Stimulated activated naive CD8-positive, alpha-beta T cell treated with anti-CD3 and anti-CD28 coated beads, Interleukin-15, Interleukin-2, amounts not matched to agents 100 ng/mL and 50 ng/mL, for 24 hours (primary cell): ENCODE measurements around the gene COG7.
"Not testable (repeated sequence)": the region's sequence is repeated elsewhere in the genome, so short reads cannot be mapped to it uniquely, and the experiment has no call there.

ENCODE experiments used
- H3K27ac Mint-ChIP-seq: one replicate; pipeline ENCODE4 v1.8.0; 2021; ENCODE audit warnings: mild to moderate bottlenecking, mixed read lengths
- H3K27me3 Mint-ChIP-seq: one replicate; pipeline ENCODE4 v1.8.0; 2021; ENCODE audit warnings: mixed read lengths
- H3K36me3 Mint-ChIP-seq: one replicate; pipeline ENCODE4 v1.8.0; 2021; ENCODE audit warnings: low read depth, mixed read lengths
- H3K4me1 Mint-ChIP-seq: one replicate; pipeline ENCODE4 v1.8.0; 2021; ENCODE audit warnings: low read depth, mixed read lengths
- H3K4me3 Mint-ChIP-seq: one replicate; pipeline ENCODE4 v1.8.0; 2021; ENCODE audit warnings: mild to moderate bottlenecking, mixed read lengths
- H3K9me3 Mint-ChIP-seq: one replicate; pipeline ENCODE4 v1.8.0; 2021; ENCODE audit warnings: mixed read lengths

COG7 gene

DNA sequence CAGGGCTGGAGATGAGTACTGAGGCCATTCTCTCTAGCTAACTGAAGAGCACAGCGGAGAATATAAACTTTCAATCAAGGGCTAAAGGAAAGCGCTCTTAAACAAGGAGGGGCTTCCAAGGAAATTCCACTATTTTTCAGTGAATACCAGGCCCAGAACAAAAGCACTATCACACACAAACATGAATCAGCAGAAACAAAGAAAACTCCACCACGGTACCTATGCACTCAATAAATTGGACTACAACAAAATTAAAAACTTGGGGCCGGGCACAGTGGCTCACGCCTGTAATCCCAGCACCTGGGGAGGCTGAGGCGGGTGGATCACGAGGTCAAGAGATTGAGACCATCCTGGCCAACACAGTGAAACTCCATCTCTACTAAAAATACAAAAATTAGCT lies 15.4 kb downstream of the COG7 start:
- not testable (repeated sequence) for H3K27ac Mint-ChIP-seq

GRCh38 chr16:23436951-23437350 lies 16.0 kb downstream of the COG7 start:
- H3K4me1 Mint-ChIP-seq: no peaks in the 10 kb centered on the region
- no peak overlapping the region for H3K4me3 Mint-ChIP-seq
- no peaks in the 10 kb centered on the region for H3K27me3 Mint-ChIP-seq
- no peak overlapping the region for H3K27ac Mint-ChIP-seq
- H3K9me3 Mint-ChIP-seq: no peaks in the 10 kb centered on the region
- peaks cover 39% of the 10 kb centered on the region for H3K36me3 Mint-ChIP-seq

More for the DNA sequence above, 15.4 kb downstream of the COG7 start:
- not testable (repeated sequence) for H3K4me3 Mint-ChIP-seq, H3K9me3 Mint-ChIP-seq, H3K4me1 Mint-ChIP-seq, H3K27me3 Mint-ChIP-seq
- H3K36me3 Mint-ChIP-seq: peaks cover 39% of the 10 kb centered on the region

- H3K27ac Mint-ChIP-seq: no peak overlapping the region
- H3K36me3 Mint-ChIP-seq: peaks cover 40% of the 10 kb centered on the region
- no peaks in the 10 kb centered on the region for H3K4me1 Mint-ChIP-seq
- H3K9me3 Mint-ChIP-seq: no peaks in the 10 kb centered on the region
- H3K27me3 Mint-ChIP-seq: no peaks in the 10 kb centered on the region
- no peak overlapping the region for H3K4me3 Mint-ChIP-seq
Measured at GRCh38 chr16:23435500-23435899, 17.5 kb downstream of the COG7 start.

- Mint-ChIP-seq H3K27ac (no peak overlapping the region), H3K27me3 (no peaks in the 10 kb centered on the region), H3K4me3 (no peak overlapping the region), H3K36me3 (peaks cover 44% of the 10 kb centered on the region), H3K4me1 (no peaks in the 10 kb centered on the region), H3K9me3 (no peaks in the 10 kb centered on the region)
Measured at GRCh38 chr16:23434380-23434779, 18.6 kb downstream of the COG7 start.

DNA sequence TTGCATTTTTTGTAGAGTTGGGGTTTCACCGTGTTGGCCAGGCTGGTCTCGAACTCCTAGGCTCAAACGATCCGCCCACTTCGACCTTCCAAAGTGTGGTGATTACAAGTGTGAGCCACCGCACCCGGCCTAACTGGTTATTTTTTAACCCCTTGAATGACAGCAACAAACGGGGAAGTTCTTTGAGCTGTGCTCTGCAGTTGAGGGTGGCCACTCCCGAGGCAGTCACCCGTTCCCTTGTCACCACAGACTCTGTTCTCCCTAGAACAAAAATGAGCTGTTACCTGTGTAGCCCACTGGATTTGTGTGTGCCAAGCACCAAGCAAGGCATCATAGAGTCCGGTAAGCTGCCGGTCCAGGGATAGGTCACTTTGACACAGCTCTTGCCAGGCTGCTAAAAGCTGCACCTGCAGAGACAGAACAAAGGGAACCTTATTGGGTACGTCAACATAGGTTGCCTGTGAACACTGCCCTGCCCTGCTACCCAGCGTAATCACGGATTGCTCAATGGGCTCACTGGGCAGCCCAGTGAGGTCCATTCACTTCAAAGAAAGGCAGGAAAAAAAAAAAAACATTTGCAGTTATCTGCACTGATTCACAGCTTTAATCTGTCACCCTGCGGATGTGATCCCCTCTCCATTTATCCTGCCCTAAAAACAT lies 19.6 kb downstream of the COG7 start:
- H3K27me3 Mint-ChIP-seq: no peaks in the 10 kb centered on the region
- H3K27ac Mint-ChIP-seq: no peak overlapping the region
- H3K4me3 Mint-ChIP-seq: no peak overlapping the region
- no peaks in the 10 kb centered on the region for H3K4me1 Mint-ChIP-seq
- no peaks in the 10 kb centered on the region for H3K9me3 Mint-ChIP-seq
- H3K36me3 Mint-ChIP-seq: peaks cover 45% of the 10 kb centered on the region

- Mint-ChIP-seq H3K4me3 (no peak overlapping the region), H3K36me3 (peaks cover 44% of the 10 kb centered on the region), H3K27me3 (no peaks in the 10 kb centered on the region), H3K27ac (no peak overlapping the region), H3K9me3 (no peaks in the 10 kb centered on the region), H3K4me1 (no peaks in the 10 kb centered on the region)
Measured at GRCh38 chr16:23432176-23433128, 20.5 kb downstream of the COG7 start.

- Mint-ChIP-seq H3K27me3 (no peaks in the 10 kb centered on the region), H3K27ac (no peak overlapping the region), H3K9me3 (no peaks in the 10 kb centered on the region), H3K4me1 (no peaks in the 10 kb centered on the region), H3K36me3 (peaks cover 44% of the 10 kb centered on the region), H3K4me3 (no peak overlapping the region)
Measured at GRCh38 chr16:23428351-23428750, 24.6 kb downstream of the COG7 start.

DNA sequence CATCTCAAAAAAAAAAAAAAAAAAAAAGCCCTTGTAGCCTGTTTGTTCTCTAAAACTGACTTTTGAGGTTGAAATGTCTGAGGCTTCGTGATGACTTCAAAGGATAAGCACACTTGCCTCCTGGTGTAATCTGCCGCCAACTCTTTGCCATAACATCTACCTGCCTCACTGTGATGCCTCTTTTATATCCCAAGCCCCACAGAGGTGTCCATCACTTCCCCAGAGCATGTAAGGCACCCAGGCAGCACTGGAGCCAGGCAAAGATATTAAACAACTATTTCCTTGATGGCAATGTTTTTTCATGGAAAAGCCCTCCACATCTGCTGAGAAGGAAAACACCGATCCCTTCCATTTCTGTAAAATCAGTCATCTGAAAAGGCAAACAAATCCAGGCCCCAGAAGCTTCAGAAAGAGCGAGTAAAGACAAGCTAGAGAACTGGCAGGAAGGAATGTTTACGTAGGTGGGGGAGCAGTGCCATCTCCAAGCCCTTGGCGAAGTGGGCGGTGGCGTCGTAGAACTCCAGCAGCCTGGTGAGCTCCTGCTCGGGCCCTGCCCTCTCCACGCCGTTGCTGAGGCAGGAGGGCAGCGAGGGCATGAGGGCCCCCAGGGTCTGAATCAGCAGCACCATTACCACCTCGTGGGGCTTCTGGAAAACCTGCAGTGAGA lies 28.6 kb downstream of the COG7 start:
- Mint-ChIP-seq H3K27ac (no peak overlapping the region), H3K9me3 (no peaks in the 10 kb centered on the region), H3K4me3 (no peak overlapping the region), H3K4me1 (no peaks in the 10 kb centered on the region), H3K27me3 (no peaks in the 10 kb centered on the region), H3K36me3 (peaks cover 38% of the 10 kb centered on the region)

- Mint-ChIP-seq H3K4me1 (no peaks in the 10 kb centered on the region), H3K27me3 (no peaks in the 10 kb centered on the region), H3K36me3 (peaks cover 37% of the 10 kb centered on the region), H3K9me3 (no peaks in the 10 kb centered on the region), H3K4me3 (no peak overlapping the region), H3K27ac (no peak overlapping the region)
Measured at GRCh38 chr16:23423496-23424049, 29.4 kb downstream of the COG7 start.

GRCh38 chr16:23420011-23420410 lies 33.0 kb downstream of the COG7 start:
- Mint-ChIP-seq H3K4me1 (no peaks in the 10 kb centered on the region), H3K27ac (no peak overlapping the region), H3K36me3 (peaks cover 42% of the 10 kb centered on the region), H3K27me3 (no peaks in the 10 kb centered on the region), H3K4me3 (no peak overlapping the region), H3K9me3 (no peaks in the 10 kb centered on the region)

GRCh38 chr16:23416816-23417215 lies 36.2 kb downstream of the COG7 start:
- H3K27me3 Mint-ChIP-seq: no peaks in the 10 kb centered on the region
- peaks cover 41% of the 10 kb centered on the region for H3K36me3 Mint-ChIP-seq
- no peaks in the 10 kb centered on the region for H3K4me1 Mint-ChIP-seq
- H3K9me3 Mint-ChIP-seq: no peaks in the 10 kb centered on the region
- no peak overlapping the region for H3K27ac Mint-ChIP-seq
- no peak overlapping the region for H3K4me3 Mint-ChIP-seq

DNA sequence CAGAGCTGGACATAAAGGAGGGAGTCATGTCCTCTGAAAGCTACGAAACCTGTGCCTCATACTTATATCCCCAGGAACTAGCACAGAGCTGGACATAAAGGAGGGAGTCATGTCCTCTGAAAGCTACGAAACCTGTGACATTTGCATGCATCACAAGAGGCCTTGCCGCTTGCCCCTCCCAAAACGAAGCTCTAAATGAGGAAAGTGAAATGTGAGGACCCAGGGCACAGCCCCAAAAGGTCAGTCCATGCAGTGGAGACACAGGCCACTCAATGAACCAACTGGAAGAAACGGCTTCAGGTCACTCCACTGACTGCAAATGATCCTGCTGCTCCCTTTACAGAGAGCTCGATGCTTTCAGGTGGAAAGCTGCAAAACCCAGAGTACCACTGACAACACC lies 38.3 kb downstream of the COG7 start:
- H3K4me3 Mint-ChIP-seq: no peak overlapping the region
- H3K36me3 Mint-ChIP-seq: peaks cover 51% of the 10 kb centered on the region

DNA sequence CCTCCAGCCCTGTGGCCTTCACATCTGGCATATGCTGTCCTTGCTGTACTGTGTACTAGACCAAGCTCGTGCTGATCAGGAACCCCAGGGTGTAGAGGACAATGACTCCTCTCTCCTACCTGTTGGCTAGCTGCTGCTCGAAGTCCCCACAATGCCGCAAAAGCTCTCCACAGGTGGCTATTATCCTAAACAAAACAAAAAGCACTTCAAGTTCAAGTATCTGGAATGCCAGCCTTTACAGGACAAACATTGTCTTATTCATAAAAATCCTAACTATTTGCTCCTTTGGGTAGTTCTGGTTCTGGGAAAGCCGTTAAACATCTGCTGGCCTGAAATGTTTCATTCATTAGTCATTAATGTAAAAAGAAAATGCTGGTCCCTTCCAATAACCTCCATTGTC lies 42.8 kb downstream of the COG7 start:
- Mint-ChIP-seq H3K27ac (no peak overlapping the region), H3K36me3 (peaks cover 52% of the 10 kb centered on the region), H3K4me1 (no peaks in the 10 kb centered on the region), H3K9me3 (no peaks in the 10 kb centered on the region), H3K27me3 (no peaks in the 10 kb centered on the region), H3K4me3 (no peak overlapping the region)

More for the DNA sequence above, 38.3 kb downstream of the COG7 start:
- no peaks in the 10 kb centered on the region for H3K9me3 Mint-ChIP-seq
- H3K27ac Mint-ChIP-seq: no peak overlapping the region
- no peaks in the 10 kb centered on the region for H3K4me1 Mint-ChIP-seq
- H3K27me3 Mint-ChIP-seq: no peaks in the 10 kb centered on the region

DNA sequence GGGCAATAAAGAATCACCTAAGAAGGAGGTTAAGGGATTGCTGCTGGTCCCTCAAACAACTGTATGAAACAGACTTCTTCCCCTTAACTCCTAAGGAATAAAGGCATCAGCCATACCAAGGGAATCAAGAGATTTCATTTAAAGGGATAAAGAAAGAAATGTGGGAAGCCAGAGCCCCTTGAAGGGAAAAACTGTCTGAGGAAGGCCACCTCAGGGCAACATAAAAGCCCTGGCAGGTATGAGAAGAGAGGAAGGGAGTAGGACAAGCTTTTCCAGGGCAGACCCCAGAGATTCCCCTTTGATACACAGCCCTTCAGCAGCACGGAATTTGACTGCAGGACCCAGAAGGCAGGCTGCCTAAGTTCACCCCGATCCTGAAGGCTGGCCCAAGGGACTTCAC lies 43.5 kb downstream of the COG7 start:
- no peak overlapping the region for H3K27ac Mint-ChIP-seq
- H3K4me1 Mint-ChIP-seq: no peaks in the 10 kb centered on the region
- peaks cover 49% of the 10 kb centered on the region for H3K36me3 Mint-ChIP-seq
- no peaks in the 10 kb centered on the region for H3K9me3 Mint-ChIP-seq
- H3K4me3 Mint-ChIP-seq: no peak overlapping the region
- no peaks in the 10 kb centered on the region for H3K27me3 Mint-ChIP-seq

DNA sequence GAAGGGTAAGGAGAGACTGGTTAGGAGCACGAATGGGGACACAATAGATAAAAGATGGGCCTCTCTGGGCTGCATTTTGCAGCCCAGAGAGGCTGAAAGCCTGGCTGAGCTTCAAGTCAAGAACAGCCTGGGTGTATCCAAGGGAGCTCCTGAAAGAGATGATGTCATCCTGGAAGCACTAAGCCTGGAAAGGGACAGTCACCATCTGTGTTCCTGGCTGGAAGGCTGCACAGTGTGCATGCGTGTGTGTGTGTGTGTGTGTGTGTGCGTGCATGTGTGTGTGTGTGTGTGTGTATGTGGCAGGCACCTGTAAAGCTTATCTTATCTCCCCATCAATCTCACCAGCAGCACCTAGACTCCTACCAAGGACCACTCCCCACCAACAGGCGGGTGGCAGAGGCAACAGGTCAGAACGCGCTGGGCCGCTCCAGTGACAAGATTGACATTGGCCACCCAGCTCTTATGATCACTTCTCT lies 44.1 kb downstream of the COG7 start:
- H3K4me3 Mint-ChIP-seq: no peak overlapping the region
- H3K36me3 Mint-ChIP-seq: peaks cover 47% of the 10 kb centered on the region
- H3K27ac Mint-ChIP-seq: no peak overlapping the region
- H3K27me3 Mint-ChIP-seq: no peaks in the 10 kb centered on the region
- no peaks in the 10 kb centered on the region for H3K9me3 Mint-ChIP-seq
- H3K4me1 Mint-ChIP-seq: no peaks in the 10 kb centered on the region
